Measurements from ENCODE around the gene SAP130. TPM values are rescaled to one million over a fixed set of nuclear protein-coding genes. Genes with fewer than 3 reads are reported as not detected.
"Not testable (repeated sequence)": the region's sequence is repeated elsewhere in the genome, so short reads cannot be mapped to it uniquely, and the experiment has no call there.

The SAP130 gene
- total and polyA plus RNA-seq, 2 of the 4 experiments (the other 2 are of a cell fraction): 6.1 to 17.1 TPM

DNA sequence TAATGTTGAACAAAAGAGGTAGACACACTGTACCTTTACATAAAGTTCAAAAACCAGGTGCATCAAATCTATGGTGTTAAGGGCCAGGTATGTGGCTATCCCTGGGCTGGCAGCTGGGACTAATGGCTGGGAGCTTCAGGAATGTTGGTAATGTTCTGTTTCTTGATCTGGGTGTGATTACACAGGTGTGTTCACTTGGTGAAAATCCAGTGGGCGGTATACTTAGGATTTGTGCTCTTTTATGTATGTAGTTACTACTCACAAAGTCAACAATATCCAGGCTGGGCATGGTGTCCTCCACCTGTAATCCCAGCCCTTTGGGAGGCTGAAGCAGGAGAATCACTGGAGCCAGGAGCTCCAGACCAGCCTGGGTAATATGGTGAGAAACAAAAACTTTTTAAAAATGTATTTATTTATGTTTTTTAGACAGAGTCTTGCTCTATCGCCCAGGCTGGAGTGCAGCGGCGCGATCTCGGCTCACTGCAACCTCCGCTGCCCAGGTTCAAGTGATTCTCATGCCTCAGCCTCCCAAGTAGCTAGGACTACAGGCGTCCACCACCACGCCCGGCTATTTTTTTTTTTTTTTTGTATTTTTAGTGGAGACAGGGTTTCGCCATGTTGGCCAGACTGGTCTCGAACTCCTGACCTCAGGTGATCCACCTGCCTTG lies 120.0 kb downstream of the SAP130 start:
- H4K5ac ChIP-seq (ENCODE audit: low read depth, low read length); H3K18ac ChIP-seq (ENCODE audit: low read depth, low read length); H2AK5ac ChIP-seq (ENCODE audit: low read depth, low read length); H3K4me1 ChIP-seq (ENCODE audit: control insufficient read depth, insufficient read depth, low read length); ATAC-seq (ENCODE audit: low read depth); H3K27ac ChIP-seq (ENCODE audit: insufficient read depth, low read length); H2BK15ac ChIP-seq (ENCODE audit: low read depth, low read length); H3K36me3 ChIP-seq (ENCODE audit: control insufficient read depth, insufficient read depth, low read length); H3K9ac ChIP-seq (ENCODE audit: low read depth, low read length); H2BK20ac ChIP-seq (ENCODE audit: low read depth, low read length); H2AFZ ChIP-seq (replicated peaks; ENCODE audit: low read length, poor library complexity); H3K4me3 ChIP-seq (ENCODE audit: insufficient read depth, low read depth, low read length); H4K91ac ChIP-seq (ENCODE audit: insufficient read depth, low read depth, low read length); H3K23ac ChIP-seq (ENCODE audit: low read depth, low read length); H3K4me2 ChIP-seq (ENCODE audit: low read depth, low read length); BruUV-seq (replicated peaks); H3K9me1 ChIP-seq (ENCODE audit: insufficient read depth, low read length); in situ Hi-C loops (cut with MboI; ENCODE audit: low sequenced_read_pairs); H3K56ac ChIP-seq (ENCODE audit: extremely low read depth, insufficient read depth, low read length); H3K79me1 ChIP-seq (ENCODE audit: low read depth in 1 of 2, low read length in 2 of 2); H2BK120ac ChIP-seq (ENCODE audit: low read depth, low read length); intact Hi-C loops (cut with micrococcal nuclease); DNase-seq; H3K27me3 ChIP-seq (ENCODE audit: control insufficient read depth, insufficient read depth, low read length); H2BK5ac ChIP-seq (ENCODE audit: low read depth, low read length, poor library complexity, severe bottlenecking); CTCF ChIA-PET; H3K4ac ChIP-seq (ENCODE audit: low read depth, low read length); H3K9me3 ChIP-seq (ENCODE audit: control insufficient read depth, insufficient read depth, low read length); H3K14ac ChIP-seq (replicated peaks; ENCODE audit: low read depth, low read length); dilution Hi-C loops (cut with HindIII; ENCODE audit: low sequenced_read_pairs, unreplicated experiment); H2AK9ac ChIP-seq (replicated peaks; ENCODE audit: low read depth, low read length, poor library complexity); H4K8ac ChIP-seq (ENCODE audit: low read depth in 2 of 2, low read length in 2 of 2); H4K20me1 ChIP-seq (ENCODE audit: insufficient read depth, low read length): not testable (repeated sequence)
- POLR2A ChIA-PET (ENCODE audit: unreplicated experiment): interaction anchor here (0.6 kb wide), 1 partner anchor 112 kb away, joined by 3 read pairs; no protein-coding TSS in a partner anchor
- no CpG with 5 or more reads among the region's 12 CpGs for WGBS, 2 experiments (ENCODE audit: extremely low coverage in 2 of 2, insufficient read length in 1 of 2)

Data from IMR-90 (cell line).